GM18867 (cell line): ENCODE measurements around the gene FHL5.
A peak's percentile ranks its signal among the peaks of the same experiment; 100 is the strongest.
"Not testable (repeated sequence)": the region's sequence is repeated elsewhere in the genome, so short reads cannot be mapped to it uniquely, and the experiment has no call there.

Experiments used
- ATAC-seq: cut with Tn5 transposase; IDR thresholded peaks from one replicate; pipeline ENCODE4 v1.9.1; 2021; ENCODE audit warnings: mild to moderate bottlenecking, moderate library complexity; ENCODE audit not compliant: unreplicated experiment

FHL5 gene, protein sequence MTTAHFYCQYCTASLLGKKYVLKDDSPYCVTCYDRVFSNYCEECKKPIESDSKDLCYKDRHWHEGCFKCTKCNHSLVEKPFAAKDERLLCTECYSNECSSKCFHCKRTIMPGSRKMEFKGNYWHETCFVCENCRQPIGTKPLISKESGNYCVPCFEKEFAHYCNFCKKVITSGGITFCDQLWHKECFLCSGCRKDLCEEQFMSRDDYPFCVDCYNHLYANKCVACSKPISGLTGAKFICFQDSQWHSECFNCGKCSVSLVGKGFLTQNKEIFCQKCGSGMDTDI

DNA sequence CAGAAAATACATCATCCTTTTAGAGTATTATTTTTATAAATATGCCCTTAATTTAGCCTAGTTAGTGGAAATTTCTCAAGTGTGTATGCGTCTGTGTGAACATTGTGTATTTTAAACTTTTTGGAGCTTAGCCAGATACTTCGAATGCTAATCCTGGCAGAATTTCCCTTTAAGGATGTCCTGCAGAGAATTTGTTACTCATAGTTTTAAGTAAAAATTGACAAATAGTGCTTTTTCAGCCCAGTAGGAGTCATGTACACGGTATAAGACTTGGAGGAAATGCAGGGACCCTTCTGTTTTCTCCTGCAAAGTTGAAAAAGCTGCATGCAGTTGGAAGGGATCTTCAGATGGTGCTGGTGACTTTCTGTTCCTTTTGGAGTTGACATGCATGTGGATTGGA is at the start of gene FHL5:
TSS of gene FHL5 (plus strand) at position 243 of the 400 bp plus-strand sequence. CDS start 40,486 bp downstream, outside the sequence.
- no peak for ATAC-seq

DNA sequence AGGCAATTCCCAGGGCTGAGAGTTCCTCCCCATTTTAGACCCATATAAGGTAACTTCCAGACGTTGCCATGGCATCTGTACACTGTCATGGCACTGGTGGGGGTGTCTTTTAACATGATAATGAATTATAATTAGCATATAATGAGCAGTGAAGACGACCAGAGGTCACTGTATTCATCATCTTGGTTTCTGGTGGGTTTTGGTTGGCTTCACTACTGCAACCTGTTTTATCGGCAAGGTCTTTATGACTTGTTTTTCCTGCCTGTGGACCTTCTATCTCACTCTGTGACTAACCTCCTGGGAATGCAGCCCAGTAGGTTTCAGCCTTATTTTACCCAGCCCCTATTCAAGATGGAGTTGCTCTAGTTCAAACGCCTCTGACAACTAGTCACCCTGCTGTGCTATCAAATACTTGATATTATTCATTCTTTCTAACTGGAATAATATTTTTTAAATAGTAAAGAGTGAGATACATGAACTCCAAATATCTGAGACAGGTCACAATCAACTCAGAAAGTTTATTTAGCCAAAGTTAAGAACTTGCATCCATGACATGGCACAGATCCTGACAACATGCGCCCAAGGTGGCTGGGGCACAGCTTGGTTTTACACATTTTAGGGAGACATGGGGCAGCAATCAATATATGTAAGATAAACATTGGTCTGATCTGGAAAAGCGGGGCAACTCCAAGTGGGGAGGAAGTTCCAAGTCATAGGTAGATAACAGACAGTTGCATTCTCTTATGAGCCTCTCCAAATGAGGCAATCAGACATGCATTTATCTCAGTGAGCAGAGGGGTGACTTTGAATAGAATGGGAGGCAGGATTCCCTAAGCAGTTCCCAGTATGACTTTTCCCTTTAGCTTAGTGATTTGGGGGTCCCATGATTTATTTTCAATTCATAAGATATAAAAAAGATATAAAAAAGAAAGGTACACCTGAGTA is 42.5 kb upstream of the FHL5 start:
- ATAC-seq, result no peak

DNA sequence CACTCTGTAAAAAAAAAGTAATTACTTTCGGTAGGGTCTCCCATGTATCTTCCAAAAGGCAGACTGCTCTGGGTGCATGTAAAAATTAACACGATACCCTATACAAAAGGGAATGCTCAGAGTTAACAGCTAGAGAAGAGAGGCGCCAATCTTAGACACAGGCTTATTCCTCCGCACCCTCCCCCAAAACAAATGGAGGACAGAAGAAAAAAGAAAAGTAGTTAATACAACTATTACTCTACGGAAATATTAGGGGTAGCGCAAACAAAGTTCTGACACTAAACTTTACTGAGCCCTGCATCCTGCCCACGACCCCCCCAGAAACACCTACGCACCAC is 41.7 kb upstream of the FHL5 start:
- ATAC-seq, result peak; percentile 25

DNA sequence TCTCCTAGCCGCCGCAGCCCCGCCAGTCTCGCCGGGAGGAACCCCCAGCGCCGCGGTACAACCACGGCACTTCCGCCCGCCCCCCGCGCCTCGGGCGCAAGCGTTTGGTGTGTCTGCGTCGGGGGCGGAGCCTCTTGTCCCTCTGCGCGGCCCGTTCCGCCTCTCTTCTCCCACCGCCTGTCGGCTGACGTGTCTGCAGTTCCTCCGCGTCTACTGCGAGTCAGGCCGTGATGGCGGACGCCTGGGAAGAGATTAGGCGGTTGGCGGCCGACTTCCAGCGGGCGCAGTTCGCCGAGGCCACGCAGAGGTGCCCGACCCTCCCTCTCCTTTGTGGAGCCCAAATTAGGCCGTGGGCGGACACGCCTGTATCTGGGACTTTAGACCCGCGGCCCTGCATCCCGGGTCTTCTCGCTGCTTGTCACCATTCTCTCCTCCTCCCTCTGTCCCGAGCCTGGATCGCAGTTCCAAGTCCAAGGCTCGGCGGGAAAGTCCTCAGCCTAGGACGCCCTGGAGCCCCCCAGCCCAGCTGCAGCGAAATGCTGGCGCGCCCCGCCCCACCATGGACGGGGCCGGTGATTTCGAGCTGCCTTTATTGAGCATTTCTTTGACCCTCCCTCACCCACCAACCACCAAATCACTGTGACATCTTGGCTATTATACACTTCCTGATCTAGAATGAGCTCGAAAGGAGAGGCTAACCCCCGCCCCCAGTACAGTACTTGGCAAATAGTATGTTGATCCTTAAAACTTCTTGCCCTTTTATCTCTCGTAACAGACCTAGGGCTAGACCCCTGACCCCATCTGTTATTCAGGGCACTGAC is 41.1 kb upstream of the FHL5 start, which contains the start of gene UFL1:
TSS of gene UFL1 (plus strand) at position 163 of the 821 bp plus-strand sequence. CDS start at position 231, 68 bp downstream.
- peak; percentile 96 for ATAC-seq

DNA sequence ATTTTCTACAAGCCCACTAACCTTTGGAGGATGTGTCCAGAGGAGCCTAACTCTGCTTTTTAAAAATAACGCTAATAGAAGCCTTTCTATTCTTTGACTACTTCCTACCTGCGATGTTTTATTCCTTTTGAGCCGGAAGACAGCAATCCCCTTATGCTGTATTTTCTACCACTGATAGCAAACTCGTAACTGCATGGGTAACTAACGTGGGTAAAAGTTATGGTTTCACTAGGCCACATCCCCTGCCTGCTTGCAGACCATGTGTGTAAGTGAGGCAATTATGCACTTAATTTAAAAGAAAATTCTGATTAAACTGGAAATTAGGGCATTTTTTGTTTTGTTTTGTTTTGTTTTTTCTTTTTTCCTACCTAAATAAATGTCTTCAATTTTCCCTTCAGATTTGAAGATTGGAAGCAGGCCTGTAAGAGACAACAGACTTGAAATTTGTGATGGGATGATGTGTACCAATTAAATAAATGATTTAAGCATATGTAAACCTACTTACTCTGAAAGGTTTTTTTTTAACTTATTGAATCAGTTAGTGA is 40.4 kb upstream of the FHL5 start:
- ATAC-seq, result peak; percentile 36

DNA sequence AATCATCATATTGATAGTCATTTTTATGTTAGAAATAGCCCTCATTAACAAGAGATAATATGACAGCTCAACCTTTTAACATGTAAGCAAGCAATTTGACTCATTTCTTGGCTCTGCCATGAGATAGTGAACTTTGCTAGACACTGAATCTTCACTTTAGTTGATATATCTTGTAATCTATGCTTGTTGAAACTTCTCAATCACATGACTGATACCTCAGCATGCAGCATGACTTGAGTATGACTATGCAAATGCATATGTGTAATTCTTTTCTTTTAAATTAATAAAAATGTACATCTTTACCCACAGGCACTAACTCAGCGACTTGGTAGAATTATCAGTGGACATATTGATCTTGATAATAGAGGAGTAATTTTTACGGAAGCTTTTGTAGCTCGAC is 34.7 kb upstream of the FHL5 start:
- ATAC-seq, result no peak

DNA sequence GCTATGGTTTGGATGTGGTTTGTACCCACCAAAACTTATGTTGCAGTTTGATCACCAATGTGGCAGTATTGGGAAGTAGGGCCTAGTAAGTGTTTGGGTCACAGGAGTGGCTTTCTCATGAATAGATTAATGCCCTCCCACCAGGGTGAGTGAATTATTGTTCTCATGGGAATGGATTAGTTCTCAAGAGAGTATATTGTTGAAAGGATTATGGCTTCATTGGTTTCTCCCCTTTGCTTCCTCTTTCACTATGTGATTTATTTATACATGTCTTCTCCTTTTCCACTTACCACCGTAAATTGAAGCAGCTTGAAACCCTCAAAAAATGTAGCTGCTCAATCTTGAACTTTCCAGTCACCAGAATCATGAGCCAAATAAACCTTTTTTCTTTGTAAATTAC is 30.5 kb upstream of the FHL5 start:
- ATAC-seq, result no peak

DNA sequence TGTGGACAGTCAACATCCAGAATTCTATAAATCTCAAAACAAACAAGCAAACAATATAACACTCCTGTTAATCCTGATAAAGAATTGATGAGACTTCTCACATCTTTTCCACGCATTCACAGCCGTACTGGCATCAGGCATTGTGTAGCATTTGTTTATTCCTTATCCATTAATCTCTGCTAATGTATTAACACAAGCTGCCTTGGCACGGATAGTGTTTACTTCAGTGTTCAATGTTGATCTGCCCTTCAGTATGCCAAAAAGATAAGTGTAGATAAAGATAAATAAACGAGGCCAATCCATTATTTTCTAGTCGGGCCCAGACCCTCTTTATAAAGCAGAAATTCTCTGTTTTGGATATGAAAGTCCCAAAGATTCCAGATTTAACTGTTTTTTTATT is 25.2 kb upstream of the FHL5 start:
- ATAC-seq, result no peak

DNA sequence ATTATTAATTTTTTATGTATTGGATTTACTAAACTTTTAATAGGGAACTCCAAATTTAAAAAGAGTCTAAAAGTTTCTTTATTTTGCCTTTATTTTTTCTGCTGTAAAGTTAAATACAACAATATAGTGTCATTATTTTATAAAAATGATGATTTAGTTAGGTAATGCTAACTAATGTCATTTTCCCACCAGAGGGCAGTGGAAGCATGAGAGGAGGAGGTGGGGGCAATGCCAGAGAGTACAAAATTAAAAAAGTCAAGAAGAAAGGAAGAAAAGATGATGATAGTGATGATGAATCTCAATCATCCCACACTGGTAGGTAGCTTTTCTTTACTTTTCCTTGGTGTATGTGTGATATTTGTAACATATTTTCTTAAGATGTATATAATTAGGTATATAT is 20.2 kb upstream of the FHL5 start:
- peak; percentile 62 for ATAC-seq

DNA sequence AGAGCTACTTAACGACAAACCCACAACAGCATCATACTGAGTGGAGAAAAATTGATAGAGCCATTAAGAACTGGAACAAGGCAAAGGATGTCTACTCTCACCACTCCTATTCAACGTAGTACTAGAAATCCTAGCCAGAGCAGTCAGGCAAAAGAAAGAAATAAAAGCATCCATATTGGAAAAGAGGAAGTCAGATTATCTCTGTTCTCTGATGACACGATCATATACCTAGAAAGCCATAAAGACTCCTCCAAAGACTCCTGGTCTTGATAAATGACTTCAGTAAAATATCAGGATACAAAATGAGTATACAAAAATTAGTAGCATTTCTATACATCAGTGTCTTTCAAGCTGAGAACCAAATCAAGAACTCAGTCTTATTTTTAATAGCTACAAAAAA is 17.0 kb upstream of the FHL5 start:
- ATAC-seq, result no peak

DNA sequence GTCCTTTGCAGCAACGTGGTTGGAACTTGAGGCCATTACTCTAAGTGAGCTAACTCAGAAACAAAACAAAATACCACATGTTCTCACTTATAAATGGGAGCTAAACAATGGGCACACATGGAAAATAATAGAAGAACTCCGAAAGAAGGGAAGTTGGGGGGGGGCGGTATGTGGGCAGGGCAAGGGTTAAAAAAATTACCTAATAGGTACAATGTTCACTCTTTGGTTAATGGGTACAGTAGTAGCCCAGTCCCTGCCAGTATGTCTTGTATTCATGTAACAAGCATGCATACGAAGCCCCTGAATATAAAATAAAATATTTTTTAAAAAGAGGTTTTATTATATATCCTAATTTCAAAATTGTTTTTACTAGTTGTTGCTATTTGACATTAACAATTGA is 15.3 kb upstream of the FHL5 start:
- ATAC-seq, result no peak

DNA sequence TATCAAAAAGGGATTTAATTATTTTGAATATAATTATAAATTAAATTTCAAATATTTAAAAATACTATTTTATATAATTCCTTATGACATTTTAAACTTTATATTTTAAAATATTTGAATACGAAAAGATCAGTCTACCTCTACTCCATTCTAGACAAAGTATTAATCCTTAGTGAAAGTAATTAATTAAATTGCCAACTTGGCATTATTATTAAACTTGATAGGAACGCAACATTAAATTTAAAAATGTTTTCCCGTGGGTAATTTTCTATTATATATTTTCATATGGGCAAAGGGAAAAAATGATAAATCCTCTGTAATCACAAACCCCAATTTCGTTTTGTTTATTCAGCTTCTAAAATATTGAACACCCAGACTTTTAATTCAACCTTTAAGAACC is 8.4 kb upstream of the FHL5 start:
- ATAC-seq, result no peak

DNA sequence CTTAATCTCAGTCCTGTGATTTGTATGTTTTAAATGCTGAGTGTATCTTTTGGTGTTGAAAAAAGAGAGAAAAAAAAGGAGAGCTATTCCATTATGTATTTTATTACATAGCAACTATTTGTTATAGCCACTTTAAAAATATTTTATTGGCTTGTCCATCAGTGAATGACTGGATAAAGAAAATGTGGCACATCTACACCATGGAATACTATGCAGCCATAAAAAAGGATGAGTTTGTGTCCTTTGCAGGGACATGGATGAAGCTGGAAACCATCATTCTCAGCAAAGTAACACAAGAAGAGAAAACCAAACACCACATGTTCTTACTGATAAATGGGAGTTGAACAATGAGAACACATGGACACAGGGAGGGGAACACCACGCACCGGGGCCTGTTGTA is 3.2 kb upstream of the FHL5 start:
- not testable (repeated sequence) for ATAC-seq

DNA sequence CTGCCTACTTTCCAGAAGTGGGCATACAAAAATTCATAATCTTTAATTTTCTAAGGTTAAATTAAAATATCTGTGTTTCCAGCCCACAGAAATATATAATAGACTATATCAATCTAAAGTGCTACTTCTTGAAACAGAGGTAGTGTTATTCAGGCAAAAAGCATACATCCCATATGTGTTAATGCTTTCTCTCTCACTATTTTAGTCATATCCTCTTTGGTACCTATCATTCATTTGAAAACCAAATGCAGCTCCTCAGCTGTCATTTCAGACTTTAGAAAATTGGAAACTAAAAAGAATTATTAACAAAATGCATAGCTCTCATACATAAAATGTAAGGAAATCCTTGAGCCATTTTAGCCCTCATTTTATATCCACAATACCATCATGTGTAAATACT is 925 bp downstream of the FHL5 start:
- peak; percentile 57 for ATAC-seq

DNA sequence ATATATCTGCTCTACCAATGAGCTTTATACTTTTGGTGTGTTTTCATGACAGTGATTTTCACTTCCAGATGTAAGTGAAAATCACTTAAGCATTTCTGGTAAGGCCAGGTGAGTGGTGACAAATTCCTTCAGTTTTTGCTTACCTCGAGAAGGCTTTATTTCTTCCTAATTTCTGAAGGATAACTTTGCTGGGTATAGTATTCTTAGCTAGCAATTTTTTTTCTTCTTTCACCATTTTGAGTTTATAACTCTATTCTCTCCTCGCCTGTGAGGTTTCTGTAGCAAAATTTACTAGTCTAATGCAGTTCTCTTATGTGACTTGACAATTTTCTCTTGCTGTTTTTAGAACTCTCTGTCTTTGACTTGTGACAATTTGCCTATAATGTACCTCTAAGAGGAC is 7.1 kb downstream of the FHL5 start:
- ATAC-seq, result no peak

DNA sequence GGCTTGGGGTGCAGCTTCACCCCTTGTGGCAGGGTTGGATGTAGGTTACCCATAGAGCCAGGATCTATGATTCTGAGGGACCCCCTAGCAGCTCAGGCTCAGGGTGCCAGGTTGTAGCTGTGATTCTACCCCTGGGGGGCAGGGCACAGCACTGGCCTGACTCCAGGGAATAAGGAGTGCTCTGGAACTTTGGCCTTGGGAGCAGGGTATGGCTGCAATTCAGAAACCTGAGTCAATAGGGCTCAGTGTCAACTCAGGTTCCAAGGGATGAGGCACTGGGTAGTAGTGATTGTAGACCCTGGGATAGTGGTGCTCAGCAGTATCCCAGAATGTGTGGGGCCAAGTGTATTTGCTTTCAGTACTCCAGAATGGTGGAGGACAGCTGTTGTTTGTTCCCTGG is 8.6 kb downstream of the FHL5 start:
- ATAC-seq, result no peak

DNA sequence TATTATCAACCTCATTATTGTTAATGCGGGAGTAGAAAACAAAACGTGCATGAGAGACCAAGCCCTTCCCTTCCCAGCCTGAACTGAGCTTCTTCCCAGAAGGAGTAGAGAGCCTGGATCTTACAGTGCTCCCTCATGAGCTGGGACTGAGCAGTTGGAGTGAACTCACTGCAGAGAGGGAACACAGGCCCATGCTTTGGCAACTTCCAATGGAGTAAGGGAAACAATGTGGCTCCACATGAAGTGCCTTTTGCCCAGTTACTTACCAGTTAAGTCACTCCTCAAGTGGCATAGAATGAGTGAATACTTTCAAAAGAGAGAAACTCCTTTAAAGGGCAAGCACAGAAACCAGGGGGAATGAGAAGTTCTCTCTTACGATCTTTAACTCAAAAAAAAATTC is 12.4 kb downstream of the FHL5 start:
- no peak for ATAC-seq

DNA sequence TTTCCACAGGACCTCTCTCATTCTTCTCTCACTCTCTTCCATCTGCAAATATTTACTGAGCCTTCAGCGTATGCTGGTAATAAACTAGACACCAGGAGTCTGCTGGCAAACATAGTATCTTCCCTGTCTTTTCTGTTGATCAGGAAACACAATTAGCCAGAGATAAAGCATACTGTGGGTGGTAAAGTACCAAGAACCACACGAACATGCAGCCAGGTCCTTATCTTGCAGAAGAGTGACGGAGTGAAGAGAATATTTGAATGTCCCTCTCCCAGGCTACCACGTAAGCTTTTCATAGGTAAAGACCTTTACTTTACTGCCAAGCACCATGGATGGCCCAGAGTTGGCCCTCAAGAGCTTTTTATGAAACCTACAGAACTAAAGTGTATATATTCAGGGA is 13.3 kb downstream of the FHL5 start:
- no peak for ATAC-seq

DNA sequence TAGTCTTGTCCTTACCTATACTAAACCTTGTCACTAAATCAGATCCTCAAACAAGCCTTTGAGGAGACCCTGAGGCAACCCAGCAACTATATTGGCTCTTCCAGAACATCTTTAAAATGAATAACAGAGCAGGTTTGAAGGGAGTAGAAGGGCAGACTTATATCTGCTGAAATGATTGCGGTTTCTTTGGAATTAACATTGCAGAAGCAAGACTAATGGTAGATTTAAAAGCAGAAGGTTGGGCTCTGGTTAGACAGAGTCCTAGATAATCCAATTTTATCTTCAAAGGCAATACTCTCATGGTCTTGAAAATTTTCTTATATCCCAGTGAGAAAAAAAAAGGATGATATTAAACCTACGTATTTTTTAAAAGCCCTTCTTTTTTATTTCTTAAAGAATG is 19.1 kb downstream of the FHL5 start:
- no peak for ATAC-seq

DNA sequence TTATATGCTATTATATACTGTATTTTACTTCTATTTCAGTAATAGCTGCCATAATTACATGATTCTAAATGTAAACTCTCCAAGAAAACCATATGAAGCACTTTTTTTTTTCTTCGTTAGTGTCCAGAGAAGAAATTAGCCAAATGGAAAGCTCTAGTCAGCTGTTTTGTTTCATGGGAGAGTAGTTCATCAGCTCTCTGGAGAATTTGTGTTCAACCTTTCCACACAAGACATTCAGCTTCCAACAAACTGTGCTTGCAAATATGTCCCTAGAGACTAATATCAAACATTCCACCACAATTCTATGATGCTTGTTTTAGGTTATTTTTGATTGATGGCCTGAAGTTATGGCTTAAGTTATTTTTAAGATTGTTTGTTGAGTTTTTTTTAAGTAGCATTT is 19.5 kb downstream of the FHL5 start:
- no peak for ATAC-seq

DNA sequence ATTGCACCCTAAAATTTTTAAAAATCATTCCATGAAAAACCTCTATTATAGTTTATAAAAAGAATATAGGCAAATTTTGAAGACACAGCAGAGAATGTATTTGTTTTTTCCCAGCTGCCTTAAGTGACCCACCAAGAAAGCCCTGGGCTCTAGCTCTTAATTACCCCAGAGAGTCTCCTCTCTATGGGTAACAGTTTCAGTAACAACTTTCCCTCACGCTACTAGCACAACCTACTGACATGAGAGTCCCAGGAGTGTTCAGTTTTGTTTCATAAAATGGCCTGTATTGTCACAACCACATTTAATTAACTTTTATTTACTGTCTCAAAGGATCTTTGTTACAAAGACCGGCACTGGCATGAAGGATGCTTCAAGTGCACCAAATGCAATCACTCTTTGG is 41.5 kb downstream of the FHL5 start:
- ATAC-seq, result peak; percentile 63
